Motor neuron (in vitro differentiated cells): ENCODE measurements around the gene LILRB2. TPM values are rescaled to one million over a fixed set of nuclear protein-coding genes. Genes with fewer than 3 reads are reported as not detected.
"Not testable (repeated sequence)": the region's sequence is repeated elsewhere in the genome, so short reads cannot be mapped to it uniquely, and the experiment has no call there.

Experiments used
- ATAC-seq, 8 experiments: fragments of 200-7000 bp; cut with Tn5 transposase; replicated peaks in 6 of 8; 2 replicates each; pipeline ENCODE4 v1.8.0; 2021; ENCODE audit warnings: mild to moderate bottlenecking in 8 of 8, moderate library complexity in 8 of 8
- H3K27ac ChIP-seq, 2 donors: fragments of 250-450 bp; sonication (Bioruptor Pico); 2 replicates each; pipeline ENCODE4 v1.9.0; 2021; ENCODE audit warnings: antibody characterized with exemption in 2 of 2, mild to moderate bottlenecking in 2 of 2, moderate library complexity in 1 of 2
- H3K4me1 ChIP-seq, 2 donors: fragments of 250-450 bp; sonication (Bioruptor Pico); replicated peaks in 1 of 2; 2 replicates each; pipeline ENCODE4 v1.6.1; 2021; ENCODE audit warnings: antibody characterized with exemption in 2 of 2, mild to moderate bottlenecking in 2 of 2, moderate library complexity in 1 of 2
- H3K4me3 ChIP-seq, 5 donors: fragments of 250-450 bp; sonication (Bioruptor Pico); 2 replicates each; pipeline ENCODE4 v1.9.0; 2021; ENCODE audit warnings: antibody characterized with exemption in 5 of 5, mild to moderate bottlenecking in 5 of 5, moderate library complexity in 4 of 5
- WGBS, 10 experiments: fragments of 450-650 bp; shearing (Covaris generic); methylation state at CpG; one replicate each; pipeline ENCODE4 v1.0.0; 2022; 5-methylcytosine and 5-hydroxymethylcytosine counted together
- in situ Hi-C, 9 experiments: fragments of 400-800 bp; cut with MboI; loops; one replicate each; pipeline ENCODE4 v1.15.0; 2021; ENCODE audit warnings: low sequenced_read_pairs in 9 of 9, low pct_unique_long_range_greater_than_20kb in 2 of 9; ENCODE audit not compliant: unreplicated experiment in 9 of 9
- total RNA-seq, 8 experiments: library from RNA; unstranded; fragments of 300-600 nt; gene quantifications; 2 replicates each; pipeline versions ENCODE4 v1.2.3 to v1.2.4, GENCODE V29; 2022

LILRB2 gene
- total RNA-seq = under 1 TPM in 5 of 8 experiments, not detected in 3; 0.04 to 0.57 (median 0.18) TPM

DNA sequence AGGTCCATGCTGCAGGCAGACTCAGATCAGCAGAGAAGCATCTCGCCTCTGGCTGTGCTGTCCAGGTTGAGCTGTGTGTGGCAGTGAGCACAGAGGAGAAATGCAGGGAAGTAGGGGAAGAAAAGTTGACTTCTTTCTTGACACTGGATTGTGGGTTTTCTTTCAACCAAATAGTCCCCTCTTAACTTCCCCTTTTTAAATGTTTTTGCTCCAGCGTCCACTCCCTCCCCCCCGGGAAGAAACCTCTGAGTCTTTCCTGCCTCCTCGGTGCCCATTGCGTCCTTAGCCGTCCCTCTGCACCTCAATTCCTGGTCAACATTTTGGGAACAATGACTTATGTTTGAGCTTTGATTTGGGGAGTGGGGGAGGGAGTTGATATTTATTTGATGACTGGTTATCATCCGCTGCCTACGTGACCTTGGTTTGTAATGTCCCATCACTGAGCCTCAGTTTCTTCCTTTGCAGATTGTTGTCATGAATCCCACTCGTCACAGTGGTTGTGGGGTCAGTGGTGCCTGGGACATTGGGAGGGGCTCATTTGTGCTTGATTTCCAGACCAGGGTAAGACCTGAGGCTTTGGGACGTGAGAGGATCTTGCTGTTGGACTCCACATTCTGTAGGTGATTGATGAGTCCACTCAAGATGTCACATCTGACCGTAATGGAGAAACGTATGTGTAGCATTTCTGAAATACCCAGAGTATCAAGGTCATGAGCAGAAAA, at the start of gene LILRB2:
Gene LILRB2 (minus strand): TSS at position 104 of the 722 bp plus-strand sequence. CDS start 614 bp downstream, outside the sequence.
- no peak for ATAC-seq
- in situ Hi-C loops = no loop called here
- 52 to 90% (median 60%) methylated on average over 1 to 9 of the region's 12 CpGs; no CpG with 5 or more reads in 3 of the 10 experiments for WGBS, 10 experiments
- Histone ChIP-seq H3K4me3 (no peak within 1 kb of the TSS), H3K27ac (no peak within 1 kb of the TSS), H3K4me1 (no peaks in the 10 kb centered on the region)

DNA sequence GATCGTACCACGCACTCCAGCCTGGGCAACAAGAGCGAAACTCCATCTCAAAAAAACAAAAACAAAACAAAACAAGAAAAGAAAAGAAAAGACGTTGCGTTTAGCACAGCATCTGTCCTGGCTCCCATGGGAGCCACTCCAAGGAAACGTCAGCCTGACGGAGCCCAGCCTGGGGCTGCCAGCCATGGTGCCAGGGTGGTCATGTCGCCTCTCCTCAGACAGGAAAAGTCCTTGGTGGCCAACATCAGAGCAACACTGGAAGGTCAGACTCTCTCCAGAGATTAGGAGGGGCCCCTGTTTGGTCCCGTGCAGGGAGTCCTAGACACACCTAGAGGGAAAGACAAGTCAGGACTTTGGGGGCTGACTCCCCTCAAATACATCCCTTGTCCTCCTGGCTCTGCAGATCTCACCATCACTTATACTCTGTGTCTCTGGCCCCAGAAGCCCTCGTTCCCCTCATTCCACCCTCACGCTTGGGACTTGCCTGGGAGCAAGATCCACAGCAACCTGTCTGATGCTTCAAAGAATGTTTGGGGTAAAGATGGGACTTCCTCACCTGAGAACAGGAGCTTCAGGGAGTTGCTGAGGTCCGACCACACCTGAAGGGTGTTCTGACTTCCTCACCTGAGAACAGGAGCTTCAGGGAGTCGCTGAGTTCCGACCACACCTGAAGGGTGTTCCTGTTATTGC, 48.7 kb upstream of the LILRB2 start:
- WGBS, 10 experiments = 14 to 84% (median 58%) methylated on average over 3 to 11 of the region's 14 CpGs; no CpG with 5 or more reads in 2 of the 10 experiments
- Histone ChIP-seq H3K4me1 (no peaks in the 10 kb centered on the region), H3K27ac (no peak overlapping the region), H3K4me3 (no peak overlapping the region)
- no peak for ATAC-seq
- in situ Hi-C loops = no loop called here

DNA sequence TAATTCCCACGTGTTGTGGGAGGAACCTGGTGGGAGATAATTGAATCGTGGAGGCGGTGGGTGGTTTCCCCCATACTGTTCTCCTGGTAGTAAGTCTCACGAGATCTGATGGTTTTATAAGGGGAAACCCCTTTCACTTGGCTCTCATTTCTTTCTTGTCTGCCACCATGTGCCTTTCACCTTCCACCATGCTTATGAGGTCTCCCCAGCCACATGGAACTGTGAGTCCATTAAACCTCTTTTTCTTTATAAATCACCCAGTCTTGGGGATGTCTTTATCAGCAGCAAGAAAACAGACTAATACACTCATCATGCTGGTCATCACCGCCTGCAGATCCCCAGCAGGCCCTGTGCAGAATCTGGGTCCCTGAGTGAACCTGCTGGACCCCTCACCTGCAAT, 47.9 kb upstream of the LILRB2 start:
- in situ Hi-C loops, H3K4me1 ChIP-seq, H3K4me3 ChIP-seq, H3K27ac ChIP-seq, ATAC-seq: not testable (repeated sequence)
- 0 to 75% (median 31%) methylated on average over 1 to 4 of the region's 5 CpGs; no CpG with 5 or more reads in 2 of the 10 experiments for WGBS, 10 experiments

DNA sequence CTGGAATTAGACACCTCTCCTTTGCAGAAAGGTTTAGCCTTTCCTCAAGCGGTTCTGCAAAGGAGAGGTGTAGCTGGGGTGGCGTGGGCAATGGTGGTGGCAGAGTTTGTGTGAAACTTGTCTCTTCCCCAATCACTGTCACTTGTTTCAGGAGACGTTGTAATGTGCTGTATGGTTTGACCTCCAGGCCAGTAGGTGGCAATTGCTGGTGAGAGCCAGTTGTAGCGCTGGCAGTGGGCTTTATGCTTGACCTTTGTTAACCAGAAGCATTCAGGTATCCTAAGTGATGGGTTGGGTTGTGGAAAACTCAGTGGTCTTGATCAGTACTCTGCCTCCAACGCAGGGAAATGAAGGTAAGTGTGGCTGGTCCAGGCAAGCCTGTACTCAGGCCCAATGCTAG, 44.7 kb upstream of the LILRB2 start:
- no peak for ATAC-seq
- H3K4me1 ChIP-seq = no peaks in the 10 kb centered on the region

DNA sequence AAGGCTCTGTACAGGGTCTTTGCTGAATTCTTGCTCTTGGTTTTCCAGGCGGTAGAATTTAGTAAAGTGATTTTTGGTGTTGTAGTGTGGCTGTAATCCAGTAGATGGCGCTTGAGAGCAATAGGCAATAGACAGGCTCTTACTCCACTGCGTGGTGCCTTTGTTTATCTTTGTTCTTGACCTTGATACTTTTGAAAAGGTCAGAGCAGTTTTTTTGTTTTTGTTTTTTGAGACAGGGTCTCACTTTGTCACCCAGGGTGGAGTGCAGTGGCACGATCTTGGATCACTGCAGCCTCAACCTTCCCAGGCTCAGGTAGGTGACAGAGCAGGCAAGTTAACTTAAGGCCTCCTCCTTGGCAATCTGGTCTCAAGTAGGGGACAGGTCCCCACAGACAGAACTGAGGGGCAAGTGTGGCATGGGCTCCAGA, 44.3 kb upstream of the LILRB2 start:
- in situ Hi-C loops = no loop called here
- WGBS, 10 experiments = 0 to 31% (median 10%) methylated on average over 1 to 4 of the region's 4 CpGs; no CpG with 5 or more reads in 3 of the 10 experiments
- Histone ChIP-seq H3K27ac (no peak overlapping the region), H3K4me1 (no peaks in the 10 kb centered on the region), H3K4me3 (no peak overlapping the region)
- ATAC-seq = peak in 5 of 8 experiments; percentile 35 to 69 (median 57)

More for the DNA sequence above, 44.7 kb upstream of the LILRB2 start:
- Histone ChIP-seq H3K27ac (no peak overlapping the region), H3K4me3 (no peak overlapping the region)
- in situ Hi-C loops = no loop called here
- WGBS, 10 experiments = 60 to 63% methylated on average over 3 of the region's 5 CpGs; no CpG with 5 or more reads in 8 of the 10 experiments

DNA sequence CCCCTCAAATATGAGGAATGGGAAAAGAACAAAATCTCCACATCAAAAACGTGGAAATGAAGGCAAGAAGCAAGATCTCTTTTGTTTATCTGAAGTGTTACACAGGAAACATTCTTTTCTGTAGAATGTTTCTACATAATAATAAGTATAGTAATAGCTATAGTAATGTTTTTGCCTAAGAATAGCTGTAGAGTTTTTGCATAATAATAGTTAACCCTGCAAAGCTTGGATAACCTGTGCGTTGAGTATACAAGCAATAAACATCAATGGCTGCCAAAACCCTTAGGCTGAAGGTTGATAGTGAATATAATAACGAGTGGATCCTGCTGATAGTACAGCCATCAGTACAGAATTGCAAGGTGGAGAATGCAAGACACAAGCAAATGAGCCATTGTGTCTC, 43.2 kb upstream of the LILRB2 start:
- no peak overlapping the region for H3K4me3 ChIP-seq
- WGBS, 10 experiments = 0 to 21% (median 4%) methylated on average over 1 to 3 of the region's 3 CpGs
- no peak overlapping the region for H3K27ac ChIP-seq
- in situ Hi-C loops = no loop called here
- H3K4me1 ChIP-seq = no peaks in the 10 kb centered on the region
- no peak for ATAC-seq

DNA sequence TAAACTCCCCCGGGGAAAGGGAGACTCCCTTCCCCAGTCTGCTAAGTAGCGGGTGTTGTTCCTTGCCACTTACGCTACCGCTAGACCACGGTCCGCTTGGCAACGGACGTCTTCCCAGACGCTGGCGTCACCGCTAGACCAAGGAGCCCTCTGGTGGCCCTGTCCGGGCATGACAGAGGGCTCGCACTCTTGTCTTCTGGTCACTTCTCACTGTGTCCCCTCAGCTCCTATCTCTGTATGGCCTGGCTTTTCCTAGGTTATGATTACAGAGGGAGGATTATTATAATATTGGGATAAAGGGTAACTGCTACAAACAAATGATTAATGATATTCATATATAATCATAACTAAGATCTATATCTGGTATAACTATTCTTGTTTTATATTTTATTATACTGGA, 42.0 kb upstream of the LILRB2 start:
- H3K27ac ChIP-seq, H3K4me3 ChIP-seq, in situ Hi-C loops, ATAC-seq, H3K4me1 ChIP-seq: not testable (repeated sequence)
- no CpG with 5 or more reads among the region's 13 CpGs for WGBS, 10 experiments

DNA sequence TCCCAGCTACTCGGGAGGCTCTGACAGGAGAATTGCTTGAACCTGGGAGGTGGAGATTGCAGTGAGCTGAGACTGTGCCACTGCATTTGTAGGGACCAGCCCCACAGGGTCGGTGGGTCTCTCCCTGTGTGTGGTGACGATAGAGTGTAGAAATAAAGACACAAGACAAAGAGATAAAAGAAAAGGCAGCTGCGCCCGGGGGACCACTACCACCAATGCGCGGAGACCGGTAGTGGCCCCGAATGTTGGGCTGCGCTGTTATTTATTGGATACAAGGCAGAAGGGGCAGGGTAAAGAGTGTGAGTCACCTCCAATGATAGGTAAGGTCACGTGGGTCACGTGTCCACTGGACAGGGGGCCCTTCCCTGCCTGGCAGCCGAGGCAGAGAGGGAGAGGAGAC, 41.4 kb upstream of the LILRB2 start:
- in situ Hi-C loops = not testable (repeated sequence)

DNA sequence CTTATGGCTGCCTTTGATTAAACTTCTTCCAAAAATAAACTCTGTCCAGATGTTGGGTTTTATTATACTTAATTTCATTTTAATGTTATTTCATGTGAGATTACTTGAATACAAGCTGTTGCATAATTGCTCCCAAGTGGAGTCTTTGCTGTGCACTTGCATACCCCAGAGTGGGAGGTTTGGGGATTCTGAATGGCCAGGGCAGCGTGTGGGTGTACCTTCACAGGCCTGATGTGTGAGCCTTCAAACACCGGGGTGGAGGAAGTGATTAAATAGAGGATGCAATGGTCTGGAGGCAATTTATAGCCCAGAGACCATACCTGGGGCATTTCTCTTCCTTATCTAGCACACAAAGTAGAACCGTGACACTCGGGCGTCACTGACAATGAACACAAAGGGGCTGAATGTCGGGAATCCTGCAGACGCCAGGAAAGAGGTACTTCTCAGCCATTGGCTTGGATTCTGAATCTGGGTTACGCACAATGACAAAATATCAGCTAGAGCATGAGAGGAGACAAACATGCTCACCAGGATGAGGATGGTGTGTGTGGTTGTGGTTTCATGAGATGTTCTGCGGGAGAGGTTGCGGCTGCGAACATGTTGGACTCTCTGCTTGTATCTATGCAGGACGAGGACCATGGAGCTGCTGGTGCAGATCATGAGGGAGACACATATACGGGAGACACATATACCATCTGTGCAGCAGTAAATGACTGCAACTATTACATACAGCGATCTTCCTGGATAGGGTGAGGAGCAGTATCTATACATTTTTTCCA, 39.2 kb upstream of the LILRB2 start:
- no peak for ATAC-seq
- 10 to 100% (median 70%) methylated on average over 1 to 10 of the region's 14 CpGs; no CpG with 5 or more reads in 2 of the 10 experiments for WGBS, 10 experiments
- Histone ChIP-seq H3K4me1 (no peaks in the 10 kb centered on the region), H3K4me3 (no peak overlapping the region), H3K27ac (no peak overlapping the region)
- in situ Hi-C loops = no loop called here

More for the DNA sequence above, 41.4 kb upstream of the LILRB2 start:
- not testable (repeated sequence) for H3K27ac ChIP-seq, H3K4me3 ChIP-seq, H3K4me1 ChIP-seq, ATAC-seq
- WGBS, 10 experiments = 40 to 92% (median 79%) methylated on average over 1 to 2 of the region's 13 CpGs; no CpG with 5 or more reads in 6 of the 10 experiments

DNA sequence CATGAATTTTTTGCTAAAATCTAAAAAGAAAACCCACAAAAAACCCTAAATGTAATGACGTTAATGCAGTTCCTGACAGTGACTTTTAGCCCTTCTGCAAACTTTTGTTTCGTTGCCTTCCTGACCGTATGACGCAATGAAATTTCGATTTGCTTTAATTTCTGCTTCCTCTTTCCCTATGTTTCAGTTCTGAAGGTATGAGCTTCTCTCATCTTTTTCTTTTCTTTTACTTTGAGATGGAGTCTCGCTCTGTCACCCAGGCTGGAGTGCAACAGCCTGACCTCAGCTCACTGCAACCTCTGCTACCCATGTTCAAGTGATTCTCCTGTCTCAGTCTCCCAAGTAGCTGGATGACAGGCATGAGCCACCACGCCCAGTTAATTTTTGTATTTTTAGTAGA, 38.1 kb upstream of the LILRB2 start:
- WGBS, 10 experiments = 22 to 83% (median 70%) methylated on average over 3 to 7 of the region's 7 CpGs; no CpG with 5 or more reads in 1 of the 10 experiments
- Histone ChIP-seq H3K4me3 (no peak overlapping the region), H3K4me1 (no peaks in the 10 kb centered on the region), H3K27ac (no peak overlapping the region)
- no peak for ATAC-seq
- in situ Hi-C loops = no loop called here

DNA sequence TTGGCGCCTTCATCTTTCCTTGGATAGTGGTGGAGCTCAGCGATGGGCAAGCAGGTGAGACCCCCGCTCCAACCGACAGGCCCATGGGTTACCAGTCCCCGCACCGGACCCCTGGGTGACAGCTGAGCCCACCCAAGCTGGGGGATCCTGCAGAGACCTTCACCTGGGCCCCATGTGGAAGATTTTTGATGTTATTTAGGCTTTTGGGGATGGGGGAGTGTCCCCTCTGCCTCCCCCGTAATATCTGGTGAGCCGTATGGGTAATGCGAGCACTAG, 37.0 kb upstream of the LILRB2 start:
- no peaks in the 10 kb centered on the region for H3K4me1 ChIP-seq
- H3K27ac ChIP-seq = no peak overlapping the region
- 52 to 92% (median 79%) methylated on average over 2 to 6 of the region's 9 CpGs; no CpG with 5 or more reads in 5 of the 10 experiments for WGBS, 10 experiments
- no peak for ATAC-seq
- in situ Hi-C loops = no loop called here
- H3K4me3 ChIP-seq = no peak overlapping the region

DNA sequence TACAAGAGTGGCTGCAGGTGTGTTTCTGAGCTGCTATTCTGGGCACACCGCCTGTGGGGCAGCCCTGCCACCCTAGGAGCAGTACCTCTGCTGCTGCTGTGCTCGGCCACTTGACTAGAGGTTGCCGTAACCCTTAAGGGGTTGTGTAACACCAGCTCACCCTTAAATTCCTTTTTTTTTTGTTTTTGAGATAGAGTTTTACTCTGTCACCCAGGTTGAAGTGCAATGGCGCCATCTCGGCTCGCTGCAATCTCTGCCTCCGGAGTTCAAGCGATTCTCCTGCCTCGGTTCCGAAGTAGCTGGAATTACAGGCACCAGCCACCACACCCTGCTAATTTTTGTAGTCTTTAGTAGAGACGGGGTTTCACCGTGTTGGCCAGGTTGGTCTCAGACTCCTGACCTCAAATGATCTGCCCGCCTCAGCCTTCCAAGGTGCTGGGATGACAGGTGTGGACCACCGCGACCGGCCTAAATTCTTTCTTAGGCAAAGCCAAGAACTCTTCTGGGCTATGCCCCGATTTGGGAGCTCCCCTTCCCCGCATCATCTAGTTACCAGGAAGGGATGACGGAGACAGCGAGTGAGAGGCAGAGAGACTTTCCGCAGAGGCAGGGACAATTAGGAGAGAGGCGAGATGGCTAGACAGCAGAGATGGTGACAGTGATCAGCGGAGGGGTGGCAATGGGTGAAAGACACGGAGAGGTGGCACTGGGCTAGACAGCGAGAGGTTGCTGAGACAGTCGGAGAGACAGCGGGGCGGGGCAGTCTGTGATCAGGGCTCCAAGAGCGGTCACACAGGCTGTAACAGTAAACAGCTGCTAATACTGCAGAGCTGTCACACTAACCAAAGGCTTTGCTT, 36.4 kb upstream of the LILRB2 start:
- WGBS, 10 experiments = 0 to 100% (median 73%) methylated on average over 1 to 20 of the region's 29 CpGs; no CpG with 5 or more reads in 2 of the 10 experiments
- Histone ChIP-seq H3K4me3 (no peak overlapping the region), H3K4me1 (no peaks in the 10 kb centered on the region), H3K27ac (no peak overlapping the region)
- in situ Hi-C loops = no loop called here
- ATAC-seq = peak in 3 of 8 experiments; percentile 12 to 52 (median 17)
